ENCODE results near the gene RSPO1. TPM values are rescaled to one million over a fixed set of nuclear protein-coding genes. Genes with fewer than 3 reads are reported as not detected.

Gene RSPO1, protein sequence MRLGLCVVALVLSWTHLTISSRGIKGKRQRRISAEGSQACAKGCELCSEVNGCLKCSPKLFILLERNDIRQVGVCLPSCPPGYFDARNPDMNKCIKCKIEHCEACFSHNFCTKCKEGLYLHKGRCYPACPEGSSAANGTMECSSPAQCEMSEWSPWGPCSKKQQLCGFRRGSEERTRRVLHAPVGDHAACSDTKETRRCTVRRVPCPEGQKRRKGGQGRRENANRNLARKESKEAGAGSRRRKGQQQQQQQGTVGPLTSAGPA
- total RNA-seq (2022; extraction: Qiagen RNA extraction) = 0.10 to 0.15 TPM (median 0.11 TPM) in 5 replicates

GRCh38 chr1:37634244-37634991 is at the start of gene RSPO1:
RSPO1 (minus strand) TSS chr1:37634892; CDS start chr1:37629661, 5,231 bp downstream.

GRCh38 chr1:37595440-37596181 is 39.1 kb downstream of the RSPO1 start, which contains the start of gene GNL2:
GNL2 (minus strand) TSS chr1:37595937; CDS start chr1:37595822, 115 bp downstream.

Other genes with a start within 250 kb of the RSPO1 start
- gene ZC3H12A, start 160.3 kb downstream of the RSPO1 start, total RNA-seq (2022; extraction: Qiagen RNA extraction) = 32.0 to 54.9 TPM (median 50.7 TPM) in 5 replicates
- 59.9 to 75.1 TPM (median 61.7 TPM) in 5 replicates for gene MEAF6, start 120.1 kb downstream of the RSPO1 start, total RNA-seq (2022; extraction: Qiagen RNA extraction)
- gene SNIP1, start 80.6 kb downstream of the RSPO1 start, total RNA-seq (2022; extraction: Qiagen RNA extraction) = 11.7 to 17.3 TPM (median 14.4 TPM) in 5 replicates
- 0.02 to 0.27 TPM (median 0.05 TPM) in 3 of 5 replicates, not detected in the others for gene DNALI1, start 78.0 kb downstream of the RSPO1 start, total RNA-seq (2022; extraction: Qiagen RNA extraction)
- gene GNL2, start 39.0 kb downstream of the RSPO1 start, total RNA-seq (2022; extraction: Qiagen RNA extraction) = 61.7 to 65.8 TPM (median 65.0 TPM) in 5 replicates
- gene CDCA8, start 57.6 kb upstream of the RSPO1 start, total RNA-seq (2022; extraction: Qiagen RNA extraction) = 44.5 to 49.4 TPM (median 45.8 TPM) in 5 replicates
- gene EPHA10, start 130.2 kb upstream of the RSPO1 start, total RNA-seq (2022; extraction: Qiagen RNA extraction) = 0.98 to 2.3 TPM (median 1.2 TPM) in 5 replicates
- 20.6 to 26.6 TPM (median 26.3 TPM) in 5 replicates for gene MANEAL, start 159.0 kb upstream of the RSPO1 start, total RNA-seq (2022; extraction: Qiagen RNA extraction)
- 35.9 to 53.8 TPM (median 48.8 TPM) in 5 replicates for gene C1orf122, start 172.9 kb upstream of the RSPO1 start, total RNA-seq (2022; extraction: Qiagen RNA extraction)
- 12.4 to 16.3 TPM (median 14.8 TPM) in 5 replicates for gene YRDC, start 173.3 kb upstream of the RSPO1 start, total RNA-seq (2022; extraction: Qiagen RNA extraction)
- 4.2 to 6.5 TPM (median 5.8 TPM) in 5 replicates for gene MTF1, start 224.7 kb upstream of the RSPO1 start, total RNA-seq (2022; extraction: Qiagen RNA extraction)

Data from A549 treated with dexamethasone at 1 μM for 4 hours (cell line).